Central memory CD8-positive, alpha-beta T cell (primary cell): ENCODE measurements around the gene SIRT7.

Experiments used
- ATAC-seq: fragments of 150-1000 bp; cut with Tn5 transposase; replicated peaks from 2 replicates; pipeline ENCODE4 v1.10.0; 2022; ENCODE audit warnings: mild to moderate bottlenecking, moderate FRiP score, moderate number of reproducible peaks; ENCODE audit not compliant: poor library complexity, severe bottlenecking; ENCODE audit errors: extremely low read depth
- DNase-seq, 2 donors: peaks; one replicate each; pipeline ENCODE4 v3.0.0; 2021; ENCODE audit warnings: low spot score in 2 of 2
- H3K27ac Mint-ChIP-seq: one replicate; pipeline ENCODE4 v1.8.0; 2022; ENCODE audit warnings: low read depth, mild to moderate bottlenecking, moderate library complexity, mixed read lengths
- H3K27me3 Mint-ChIP-seq: one replicate; pipeline ENCODE4 v1.8.0; 2022; ENCODE audit warnings: mixed read lengths
- H3K36me3 Mint-ChIP-seq: one replicate; pipeline ENCODE4 v1.8.0; 2022; ENCODE audit warnings: mild to moderate bottlenecking, moderate library complexity, mixed read lengths; ENCODE audit not compliant: insufficient read depth
- H3K4me1 Mint-ChIP-seq: one replicate; pipeline ENCODE4 v1.8.0; 2022; ENCODE audit warnings: mixed read lengths
- H3K4me3 Mint-ChIP-seq: one replicate; pipeline ENCODE4 v1.8.0; 2022; ENCODE audit warnings: mild to moderate bottlenecking, moderate library complexity, mixed read lengths
- H3K9me3 Mint-ChIP-seq: one replicate; pipeline ENCODE4 v1.8.0; 2022; ENCODE audit warnings: mixed read lengths

SIRT7 gene

DNA sequence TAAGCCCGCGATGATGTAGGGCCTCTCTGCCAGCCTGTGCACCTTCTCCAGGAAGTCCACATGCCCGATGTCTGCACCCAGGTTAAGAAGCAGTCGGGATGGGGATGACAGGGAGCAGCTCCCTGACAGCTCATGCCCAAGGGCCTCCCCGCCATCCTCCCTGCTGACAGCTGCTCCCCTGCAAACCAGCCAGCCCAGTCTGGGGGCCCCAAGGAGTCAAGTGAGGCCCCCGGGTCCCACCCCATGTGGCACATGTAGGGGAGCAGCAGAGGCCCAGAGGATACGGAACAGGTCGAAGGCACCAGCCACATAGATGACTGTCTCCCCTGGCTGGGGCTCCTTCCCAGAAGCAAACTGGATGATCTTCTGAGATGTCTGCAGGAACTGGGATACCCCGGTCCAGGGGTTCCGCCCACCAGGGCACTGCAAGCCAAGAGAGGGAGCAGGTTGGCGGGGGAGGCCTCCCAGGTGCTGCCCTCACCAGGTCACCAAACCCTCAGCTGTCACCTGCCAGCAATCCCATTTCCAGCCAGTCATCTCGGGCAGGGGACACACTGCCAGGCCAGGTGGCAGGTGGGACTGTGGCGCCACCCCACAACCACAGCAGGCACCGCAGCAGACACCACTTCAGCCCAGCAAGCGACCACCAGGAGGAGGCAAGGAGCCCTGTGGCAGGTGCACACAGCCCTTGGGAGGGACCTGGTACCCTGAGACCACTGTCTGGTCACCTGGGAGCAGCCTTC, 11.3 kb downstream of the SIRT7 start:
- DNase-seq: no peak
- Mint-ChIP-seq H3K36me3 (peaks cover 10% of the 10 kb centered on the region), H3K27me3 (no peaks in the 10 kb centered on the region), H3K4me1 (peaks cover 2% of the 10 kb centered on the region), H3K27ac (no peak overlapping the region), H3K9me3 (no peaks in the 10 kb centered on the region), H3K4me3 (no peak overlapping the region)
- ATAC-seq: no peak

GRCh38 chr17:81905993-81906392, 12.0 kb downstream of the SIRT7 start:
- no peak for DNase-seq
- H3K27me3 Mint-ChIP-seq: peaks cover 6% of the 10 kb centered on the region
- no peak overlapping the region for H3K27ac Mint-ChIP-seq
- H3K4me1 Mint-ChIP-seq: no peaks in the 10 kb centered on the region
- no peak overlapping the region for H3K4me3 Mint-ChIP-seq
- peaks cover 7% of the 10 kb centered on the region for H3K36me3 Mint-ChIP-seq
- ATAC-seq: no peak
- H3K9me3 Mint-ChIP-seq: no peaks in the 10 kb centered on the region

GRCh38 chr17:81905424-81905875, 12.5 kb downstream of the SIRT7 start:
- ATAC-seq (no peak), DNase-seq (no peak)
- Mint-ChIP-seq H3K4me3 (no peak overlapping the region), H3K36me3 (peaks cover 5% of the 10 kb centered on the region), H3K9me3 (no peaks in the 10 kb centered on the region), H3K27me3 (peaks cover 11% of the 10 kb centered on the region), H3K4me1 (no peaks in the 10 kb centered on the region), H3K27ac (no peak overlapping the region)

DNA sequence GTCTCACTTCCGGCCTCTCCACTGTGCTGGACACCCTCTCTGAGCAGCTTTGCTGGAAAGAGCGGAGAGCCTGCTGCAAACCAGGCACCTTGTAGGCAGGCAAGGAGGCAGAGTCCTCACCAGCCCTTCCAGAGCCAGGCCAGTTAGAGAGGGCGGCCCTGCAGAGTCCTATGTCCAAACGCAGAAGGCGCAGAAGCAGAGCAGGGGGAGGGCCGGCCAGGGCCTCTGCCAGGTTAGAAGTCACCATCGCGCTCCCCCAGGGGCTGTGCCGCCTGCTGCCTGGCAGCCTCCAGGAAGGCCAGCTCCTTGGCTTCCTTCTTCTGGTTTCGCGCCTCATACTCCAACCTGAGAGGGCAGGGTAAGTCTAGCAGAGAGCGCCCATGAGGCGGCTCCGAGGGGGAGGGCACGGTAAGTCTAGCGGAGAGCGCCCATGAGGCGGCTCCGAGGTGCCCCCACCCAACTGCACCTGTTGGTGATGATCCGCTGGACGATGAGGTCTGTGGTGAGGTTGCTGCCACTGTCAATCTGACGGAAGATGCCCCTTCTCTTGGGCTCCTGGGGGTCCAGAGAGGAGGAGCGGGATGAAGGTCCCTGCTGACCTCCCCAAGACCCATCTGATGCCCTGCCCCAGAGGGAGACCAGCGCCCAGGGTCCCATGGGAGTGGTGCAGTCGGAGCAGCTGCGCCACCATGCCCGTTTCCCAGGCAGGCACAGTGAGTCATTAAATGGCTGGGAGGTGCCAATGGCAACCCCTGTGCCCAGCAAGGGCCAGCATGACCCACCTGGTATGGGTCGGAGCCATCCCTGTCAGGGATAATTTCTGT, 13.2 kb downstream of the SIRT7 start:
- no peaks in the 10 kb centered on the region for H3K9me3 Mint-ChIP-seq
- H3K4me1 Mint-ChIP-seq: no peaks in the 10 kb centered on the region
- ATAC-seq: no peak
- H3K4me3 Mint-ChIP-seq: no peak overlapping the region
- no peak overlapping the region for H3K27ac Mint-ChIP-seq
- no peak for DNase-seq
- peaks cover 12% of the 10 kb centered on the region for H3K27me3 Mint-ChIP-seq
- H3K36me3 Mint-ChIP-seq: peaks cover 6% of the 10 kb centered on the region

DNA sequence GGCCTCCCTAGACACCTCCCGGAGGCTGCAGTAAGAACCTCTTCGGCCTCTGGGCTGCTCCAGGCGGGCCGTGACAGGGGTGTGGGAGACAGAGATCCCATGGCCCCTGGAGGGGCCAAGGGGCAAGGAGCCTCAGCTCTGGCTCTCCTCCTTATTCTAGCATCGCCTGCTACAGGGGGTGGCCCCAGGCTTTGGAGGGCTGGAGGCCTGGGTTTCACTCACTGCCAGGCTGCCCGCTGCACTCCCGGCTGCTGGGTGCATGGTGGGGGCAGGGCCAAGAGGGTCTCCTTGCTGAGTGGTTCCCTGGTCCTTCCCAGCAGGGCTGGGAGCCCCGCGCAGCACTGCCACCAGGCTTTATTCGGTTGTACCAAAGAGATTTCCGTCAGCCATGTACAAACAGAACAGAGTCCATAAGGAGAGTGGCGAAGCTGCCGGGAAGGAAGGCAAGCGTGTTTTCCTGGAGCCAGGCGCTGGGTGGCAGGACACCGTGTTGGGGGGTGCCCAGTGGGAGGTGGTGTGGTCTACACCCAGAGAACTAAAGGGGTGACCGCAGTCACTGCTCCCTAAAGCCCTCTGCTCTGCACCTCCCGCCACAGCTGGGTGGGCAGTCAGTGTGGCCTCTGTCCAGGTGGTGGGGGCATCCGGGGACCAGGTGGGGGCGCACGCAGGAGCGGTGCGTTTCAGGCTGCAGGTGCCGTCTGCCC, 13.9 kb downstream of the SIRT7 start:
- Mint-ChIP-seq H3K27ac (no peak overlapping the region), H3K27me3 (peaks cover 12% of the 10 kb centered on the region), H3K4me1 (no peaks in the 10 kb centered on the region), H3K36me3 (peaks cover 8% of the 10 kb centered on the region), H3K4me3 (no peak overlapping the region), H3K9me3 (no peaks in the 10 kb centered on the region)
- DNase-seq (no peak), ATAC-seq (no peak)

- Mint-ChIP-seq H3K4me1 (no peaks in the 10 kb centered on the region), H3K27me3 (peaks cover 12% of the 10 kb centered on the region), H3K36me3 (peaks cover 9% of the 10 kb centered on the region), H3K27ac (no peak overlapping the region), H3K9me3 (no peaks in the 10 kb centered on the region), H3K4me3 (no peak overlapping the region)
- DNase-seq (no peak), ATAC-seq (no peak)
These were observed 14.6 kb downstream of the SIRT7 start for GRCh38 chr17:81903415-81903831.

DNA sequence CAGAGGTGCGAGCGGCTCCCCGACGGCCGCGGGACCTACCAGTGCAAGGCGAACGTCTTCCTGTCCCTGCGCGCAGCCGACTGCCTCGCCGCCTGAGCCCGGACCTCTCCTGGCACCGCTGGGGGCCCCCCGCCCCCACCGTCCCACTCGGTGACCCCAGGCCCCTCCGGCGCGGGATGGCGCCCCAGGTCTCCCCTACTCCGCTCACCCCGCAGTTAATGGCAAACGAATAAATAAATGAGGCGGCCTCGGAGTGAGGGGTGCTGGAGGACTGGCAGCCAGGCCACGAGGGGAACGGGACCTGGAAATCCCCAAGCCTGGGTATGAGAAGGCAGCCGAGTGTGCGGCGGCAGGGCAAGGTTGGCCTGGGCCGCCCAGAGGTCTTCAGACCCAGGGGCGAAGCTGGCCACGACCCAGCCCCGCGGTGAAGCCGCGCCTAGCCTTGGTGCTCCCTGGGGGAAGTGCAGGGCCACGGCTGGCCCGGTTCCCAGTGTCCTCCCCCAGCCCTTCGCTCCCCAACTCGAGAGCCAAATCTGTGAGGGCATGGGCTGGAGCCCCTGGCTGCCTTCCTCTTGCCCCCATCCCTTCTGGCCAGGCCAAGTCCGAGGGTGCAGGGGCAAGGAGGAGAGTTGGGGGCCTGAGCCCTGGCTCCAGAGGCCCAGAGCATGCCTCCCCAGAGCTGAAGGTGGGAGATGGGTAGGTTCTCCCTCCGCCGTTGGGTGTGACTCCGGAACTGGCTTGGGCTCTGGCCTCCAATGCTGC, 15.1 kb downstream of the SIRT7 start:
- H3K4me1 Mint-ChIP-seq: no peaks in the 10 kb centered on the region
- DNase-seq (no peak), ATAC-seq (peak; percentile 33)
- peaks cover 12% of the 10 kb centered on the region for H3K27me3 Mint-ChIP-seq
- peaks cover 7% of the 10 kb centered on the region for H3K36me3 Mint-ChIP-seq
- H3K9me3 Mint-ChIP-seq: no peaks in the 10 kb centered on the region
- no peak overlapping the region for H3K27ac Mint-ChIP-seq
- H3K4me3 Mint-ChIP-seq: peak overlapping the region; percentile 34

GRCh38 chr17:81902023-81902652, 15.8 kb downstream of the SIRT7 start, which contains the start of gene NPB:
Gene NPB (plus strand): TSS chr17:81902238. CDS start chr17:81902278, 40 bp downstream.
- Mint-ChIP-seq H3K4me3 (peak within 1 kb of the TSS; percentile 41), H3K9me3 (no peaks in the 10 kb centered on the region), H3K27ac (no peak within 1 kb of the TSS), H3K4me1 (no peaks in the 10 kb centered on the region), H3K27me3 (peaks cover 12% of the 10 kb centered on the region), H3K36me3 (peaks cover 12% of the 10 kb centered on the region)
- DNase-seq (no peak), ATAC-seq (peak; percentile 52)

- H3K9me3 Mint-ChIP-seq: no peaks in the 10 kb centered on the region
These were observed 16.6 kb downstream of the SIRT7 start for GRCh38 chr17:81901167-81902022.

DNA sequence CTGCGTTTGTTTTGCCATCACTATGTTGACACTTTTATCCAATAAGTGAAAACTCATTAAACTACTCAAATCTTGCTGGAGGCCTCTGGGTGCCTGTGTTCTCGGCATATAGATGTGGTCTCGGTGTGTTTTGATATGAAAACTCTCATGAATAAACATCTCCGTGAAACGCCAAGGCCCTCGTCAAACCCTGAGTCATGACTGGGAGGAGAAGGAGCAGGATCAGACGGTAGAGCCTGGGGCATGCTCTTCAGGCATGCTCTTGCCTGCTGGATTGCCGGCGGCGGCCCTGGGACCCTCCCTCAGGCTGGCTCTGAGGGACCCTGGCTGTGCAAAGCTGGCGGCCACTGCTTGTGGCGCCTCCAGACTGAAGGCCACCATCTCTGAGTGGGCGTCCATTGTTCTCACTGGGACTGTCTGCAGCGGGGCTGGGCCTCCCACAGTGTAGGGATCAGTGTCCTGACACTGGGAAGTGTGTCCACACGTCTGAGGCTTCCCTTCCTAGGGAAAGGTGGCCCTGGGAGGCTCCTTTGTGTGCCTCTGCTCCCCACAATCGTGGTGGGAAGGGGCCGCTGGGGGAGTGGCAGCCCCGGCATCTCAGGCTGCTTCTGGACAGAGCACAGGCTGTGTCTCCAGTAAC, 17.7 kb downstream of the SIRT7 start:
- peaks cover 24% of the 10 kb centered on the region for H3K36me3 Mint-ChIP-seq
- H3K9me3 Mint-ChIP-seq: no peaks in the 10 kb centered on the region
- no peaks in the 10 kb centered on the region for H3K4me1 Mint-ChIP-seq
- no peak overlapping the region for H3K27ac Mint-ChIP-seq
- peaks cover 12% of the 10 kb centered on the region for H3K27me3 Mint-ChIP-seq
- no peak for ATAC-seq
- no peak for DNase-seq
- peak overlapping the region; percentile 41 for H3K4me3 Mint-ChIP-seq

More at GRCh38 chr17:81901167-81902022, 16.6 kb downstream of the SIRT7 start:
- Mint-ChIP-seq H3K27me3 (peaks cover 12% of the 10 kb centered on the region), H3K27ac (no peak overlapping the region), H3K4me1 (no peaks in the 10 kb centered on the region), H3K4me3 (peak overlapping the region; percentile 41), H3K36me3 (peaks cover 18% of the 10 kb centered on the region)
- ATAC-seq: no peak
- no peak for DNase-seq
